Caco-2 (cell line): ENCODE data around the gene TRIM46. TPM values are rescaled to one million over a fixed set of nuclear protein-coding genes. Genes with fewer than 3 reads are reported as not detected.

Experiments used
- BruUV-seq: library from RNA; stranded (reverse); fragments of 400-500 nt; replicated peaks from 2 replicates; lab custom pipeline; 2021; lab: Mats Ljungman, UMichigan
- CTCF ChIA-PET: fragments of 300-600 bp; sonication (Branson Sonifier 250); formaldehyde crosslinking; loops from one replicate; lab custom pipeline; 2022; ENCODE audit warnings: antibody characterized with exemption; lab: Charles Lee
- POLR2A ChIA-PET: fragments of 300-600 bp; sonication (Branson Sonifier 250); formaldehyde crosslinking; loops from one replicate; lab custom pipeline; 2022; ENCODE audit warnings: antibody characterized with exemption; lab: Charles Lee
- DNase-seq, 2 experiments: peaks; one replicate each; pipeline versions ENCODE4 v3.0.0 to v3.0.0-alpha.2; 2020 to 2022
- H3K27me3 ChIP-seq: replicated peaks from 2 replicates; pipeline ENCODE4 v1.6.0; 2011; ENCODE audit warnings: low read length; ENCODE audit not compliant: control insufficient read depth, insufficient read depth
- H3K36me3 ChIP-seq: 2 replicates; pipeline ENCODE4 v1.5.1; 2011; ENCODE audit warnings: low read length; ENCODE audit not compliant: control insufficient read depth, insufficient read depth
- H3K4me1 ChIP-seq: fragments of 250-450 bp; sonication (Bioruptor Pico); 2 replicates; pipeline ENCODE4 v1.5.1; 2020; ENCODE audit warnings: mild to moderate bottlenecking
- H3K4me3 ChIP-seq: 2 replicates; pipeline ENCODE4 v1.5.1; 2011; ENCODE audit warnings: low read depth, mild to moderate bottlenecking, control low read depth, low read length
- H3K9me3 ChIP-seq: fragments of 250-450 bp; sonication (Bioruptor Pico); 2 replicates; pipeline ENCODE4 v1.5.1; 2020; ENCODE audit warnings: mild to moderate bottlenecking, moderate library complexity
- H3K27ac Mint-ChIP-seq: one replicate; pipeline ENCODE4 v1.8.0; 2022; ENCODE audit warnings: mixed read lengths; ENCODE audit not compliant: unreplicated experiment
- H3K27me3 Mint-ChIP-seq: one replicate; pipeline ENCODE4 v1.8.0; 2022; ENCODE audit warnings: mixed read lengths; ENCODE audit not compliant: insufficient read depth, unreplicated experiment
- H3K36me3 Mint-ChIP-seq: one replicate; pipeline ENCODE4 v1.8.0; 2022; ENCODE audit warnings: mild to moderate bottlenecking, mixed read lengths; ENCODE audit not compliant: insufficient read depth, unreplicated experiment
- H3K4me1 Mint-ChIP-seq: one replicate; pipeline ENCODE4 v1.8.0; 2022; ENCODE audit warnings: low read depth, mixed read lengths; ENCODE audit not compliant: unreplicated experiment
- H3K4me3 Mint-ChIP-seq: one replicate; pipeline ENCODE4 v1.8.0; 2022; ENCODE audit warnings: mild to moderate bottlenecking, moderate library complexity, mixed read lengths; ENCODE audit not compliant: unreplicated experiment
- H3K9me3 Mint-ChIP-seq: one replicate; pipeline ENCODE4 v1.8.0; 2022; ENCODE audit warnings: mixed read lengths; ENCODE audit not compliant: unreplicated experiment
- CTCF ChIP-seq, 2 experiments: fragments of 200-600 bp in 1 of 2; IDR thresholded peaks; 1 replicate in 1 of 2; 2 replicates in 1 of 2; pipeline versions ENCODE4 v1.5.1 to v1.8.0; 2011 to 2022; ENCODE audit warnings: antibody characterized with exemption in 1 of 2, control low read depth in 1 of 2, inconsistent platforms in 1 of 2, low read depth in 1 of 2, low read length in 1 of 2, mild to moderate bottlenecking in 1 of 2, moderate library complexity in 1 of 2; ENCODE audit not compliant: insufficient read depth in 1 of 2, severe bottlenecking in 1 of 2, unreplicated experiment in 1 of 2
- intact Hi-C: fragments of 100-400 bp; cut with micrococcal nuclease; formaldehyde crosslinking; loops from one replicate; pipeline ENCODE4 v1.10.0; 2022; ENCODE audit not compliant: unreplicated experiment
- total RNA-seq: library from RNA; stranded (reverse); gene quantifications from 2 replicates; pipeline ENCODE4 v1.2.3, GENCODE V29; 2022

The TRIM46 gene
- total RNA-seq, 1 experiment from 2014 or later: 0.11 TPM

DNA sequence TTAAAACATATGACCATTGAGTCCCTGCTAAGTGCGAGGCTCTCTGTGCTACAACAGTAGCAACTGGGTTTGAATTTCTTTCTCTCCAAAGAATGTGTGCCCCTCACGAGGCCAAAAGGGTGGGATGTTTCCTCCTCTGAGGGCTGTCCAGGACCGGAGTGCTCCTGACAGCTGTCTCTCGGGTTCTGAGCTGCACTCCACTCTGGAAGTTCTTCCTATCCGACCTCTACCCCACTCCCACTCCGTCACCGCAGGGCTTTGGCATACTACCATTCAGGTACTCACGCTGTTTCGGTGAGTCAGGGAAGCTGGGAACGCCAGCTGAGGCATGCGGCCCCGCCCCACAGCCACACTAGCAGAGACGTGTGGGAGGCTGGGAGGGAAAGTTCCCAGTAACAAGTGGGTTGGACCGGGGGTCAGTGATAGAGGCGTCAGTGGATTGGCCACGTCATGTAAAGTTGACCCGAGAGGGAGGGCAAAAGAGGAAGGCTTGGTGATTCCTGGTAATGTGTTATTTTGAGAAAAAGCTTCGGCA lies 38.7 kb upstream of the TRIM46 start:
- H3K27ac Mint-ChIP-seq: peak overlapping the region; percentile 86
- ChIA-PET CTCF (interaction anchor here (1.0 to 1.7 kb wide), 5 partner anchors 9 to 50 kb away, joined by 3 to 17 read pairs (median 7); partner anchors contain the start of gene KRTCAP2), POLR2A (interaction anchor here (0.5 to 1.0 kb wide), 4 partner anchors 9 to 135 kb away, joined by 3 to 7 read pairs (median 4); no protein-coding TSS in a partner anchor)
- peaks cover 18% of the 10 kb centered on the region for H3K4me1 ChIP-seq
- H3K9me3 Mint-ChIP-seq: no peaks in the 10 kb centered on the region
- H3K4me3 ChIP-seq: peak overlapping the region; percentile 84
- no peaks in the 10 kb centered on the region for H3K27me3 Mint-ChIP-seq
- peak overlapping the region; percentile 81 for H3K4me3 Mint-ChIP-seq
- TSS peak; percentile 75 for BruUV-seq
- peak; percentile 89 to 94 for DNase-seq
- no peak for TF ChIP-seq CTCF (IDR thresholded peaks at IDR 0.05; ENCODE audit: insufficient read depth in 1 of 2, low read depth in 1 of 2, low read length in 1 of 2, severe bottlenecking in 1 of 2, unreplicated experiment in 1 of 2)
- intact Hi-C loops: loop anchor here (1.0 to 2.0 kb wide), 3 partner anchors 9 to 40 kb away; no protein-coding TSS in a partner anchor
- peaks cover 26% of the 10 kb centered on the region for H3K4me1 Mint-ChIP-seq
- no peaks in the 10 kb centered on the region for H3K27me3 ChIP-seq
- H3K9me3 ChIP-seq: no peaks in the 10 kb centered on the region
- peaks cover 67% of the 10 kb centered on the region for H3K36me3 Mint-ChIP-seq
- H3K36me3 ChIP-seq: peaks cover 16% of the 10 kb centered on the region

- Mint-ChIP-seq H3K4me3 (peak within 1 kb of the TSS; percentile 81), H3K4me1 (peaks cover 22% of the 10 kb centered on the region), H3K27me3 (no peaks in the 10 kb centered on the region), H3K27ac (peak within 1 kb of the TSS; percentile 86), H3K36me3 (peaks cover 67% of the 10 kb centered on the region), H3K9me3 (no peaks in the 10 kb centered on the region)
- peak in 1 of 2 experiments; percentile 15 for TF ChIP-seq CTCF (IDR thresholded peaks at IDR 0.05; ENCODE audit: insufficient read depth in 1 of 2, low read depth in 1 of 2, low read length in 1 of 2, severe bottlenecking in 1 of 2, unreplicated experiment in 1 of 2)
- DNase-seq: peak; percentile 96 to 97
- H3K9me3 ChIP-seq: no peaks in the 10 kb centered on the region
- CTCF ChIA-PET: interaction anchor here (1.0 to 1.7 kb wide), 4 partner anchors 10 to 51 kb away, joined by 3 to 17 read pairs (median 8); no protein-coding TSS in a partner anchor
- no TSS peak for BruUV-seq
- intact Hi-C loops: loop anchor here (1.0 to 2.0 kb wide), 3 partner anchors 9 to 41 kb away; no protein-coding TSS in a partner anchor
- POLR2A ChIA-PET: interaction anchor here (0.5 to 1.0 kb wide), 3 partner anchors 9 to 44 kb away, joined by 3 to 7 read pairs (median 4); no protein-coding TSS in a partner anchor
- peaks cover 12% of the 10 kb centered on the region for H3K4me1 ChIP-seq
- H3K4me3 ChIP-seq: peak within 1 kb of the TSS; percentile 84
- H3K36me3 ChIP-seq: peaks cover 16% of the 10 kb centered on the region
- H3K27me3 ChIP-seq: no peaks in the 10 kb centered on the region
Observed at GRCh38 chr1:155135415-155136028, 38.1 kb upstream of the TRIM46 start, which contains the start of gene SLC50A1. Gene SLC50A1 (plus strand): TSS chr1:155135852. CDS start chr1:155135912, 60 bp downstream.

GRCh38 chr1:155136748-155137147 lies 36.9 kb upstream of the TRIM46 start:
- H3K4me1 ChIP-seq: peaks cover 9% of the 10 kb centered on the region
- H3K27me3 Mint-ChIP-seq: no peaks in the 10 kb centered on the region
- POLR2A ChIA-PET: interaction anchor here (0.6 to 1.6 kb wide), 2 partner anchors 16 to 164 kb away, joined by 3 read pairs; no protein-coding TSS in a partner anchor
- no peak for TF ChIP-seq CTCF (IDR thresholded peaks at IDR 0.05; ENCODE audit: insufficient read depth in 1 of 2, low read depth in 1 of 2, low read length in 1 of 2, severe bottlenecking in 1 of 2, unreplicated experiment in 1 of 2)
- no peaks in the 10 kb centered on the region for H3K9me3 Mint-ChIP-seq
- peak overlapping the region; percentile 81 for H3K4me3 Mint-ChIP-seq
- intact Hi-C loops: no loop called here
- peak overlapping the region; percentile 86 for H3K27ac Mint-ChIP-seq
- H3K36me3 Mint-ChIP-seq: peaks cover 56% of the 10 kb centered on the region
- H3K36me3 ChIP-seq: peaks cover 13% of the 10 kb centered on the region
- BruUV-seq: no TSS peak
- DNase-seq: no peak
- no peaks in the 10 kb centered on the region for H3K27me3 ChIP-seq
- peaks cover 14% of the 10 kb centered on the region for H3K4me1 Mint-ChIP-seq
- CTCF ChIA-PET: interaction anchor here (1.0 to 1.4 kb wide), 2 partner anchors 30 to 36 kb away, joined by 4 to 5 read pairs; partner anchors contain the start of gene KRTCAP2
- no peaks in the 10 kb centered on the region for H3K9me3 ChIP-seq
- peak overlapping the region; percentile 29 for H3K4me3 ChIP-seq
